GM18505 (cell line): Measurements from ENCODE around the gene MYO18A.

Experiments used
- ATAC-seq: cut with Tn5 transposase; IDR thresholded peaks from one replicate; pipeline ENCODE4 v1.9.1; 2021; ENCODE audit not compliant: unreplicated experiment
- POLR2A ChIP-seq: IDR thresholded peaks from 4 replicates; pipeline ENCODE4 v1.6.1; 2011; ENCODE audit warnings: borderline replicate concordance; ENCODE audit not compliant: insufficient read depth, insufficient read length; ENCODE audit errors: extremely low read depth

Gene MYO18A

DNA sequence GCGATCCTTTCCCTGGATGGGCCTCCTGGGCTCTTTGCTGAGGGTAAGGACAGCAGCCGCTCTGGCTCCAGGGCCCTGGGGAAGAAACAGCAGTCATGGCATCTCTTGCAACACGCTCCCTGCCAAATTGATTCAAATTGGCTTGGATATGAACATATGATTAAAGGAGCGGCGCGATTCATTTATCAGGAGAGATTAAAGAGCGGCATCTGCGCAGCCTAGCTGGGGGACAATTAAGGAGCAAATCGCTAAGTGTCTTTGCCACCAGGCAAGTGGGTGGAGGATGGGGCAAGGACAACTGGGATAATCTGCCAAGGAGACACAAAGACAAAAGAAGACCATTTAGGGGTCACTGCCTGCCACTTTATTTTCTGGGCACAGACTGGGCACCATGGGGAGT, 109.4 kb downstream of the MYO18A start:
- ATAC-seq = no peak
- TF ChIP-seq POLR2A = no peak

DNA sequence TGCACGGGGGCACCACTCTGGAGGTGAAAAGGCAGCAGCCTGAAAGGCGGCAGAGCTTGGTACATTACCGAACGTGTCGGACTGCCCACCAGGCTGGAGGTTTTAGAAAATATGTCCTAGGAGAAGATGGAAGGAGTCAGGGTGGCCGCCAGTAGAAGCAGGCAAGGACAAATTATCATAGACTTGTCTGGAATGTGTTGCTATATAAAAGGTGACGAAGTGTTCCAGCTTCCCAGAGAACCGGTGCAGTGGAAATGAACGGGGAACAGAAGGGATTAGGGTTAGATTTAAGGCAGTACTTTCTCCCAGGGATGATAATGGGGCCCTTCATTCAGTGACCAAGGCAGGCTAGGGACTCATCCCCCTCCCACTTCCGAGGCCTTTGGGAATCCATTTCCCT, 109.9 kb downstream of the MYO18A start:
- no peak for ATAC-seq
- TF ChIP-seq POLR2A = no peak

GRCh38 chr17:29069526-29070041, 110.6 kb downstream of the MYO18A start:
- TF ChIP-seq POLR2A = no peak
- ATAC-seq = no peak

- no peak for ATAC-seq
- TF ChIP-seq POLR2A = no peak
These were observed 111.4 kb downstream of the MYO18A start for GRCh38 chr17:29068818-29069217.

- no peak for TF ChIP-seq POLR2A
- ATAC-seq = no peak
These were observed 113.6 kb downstream of the MYO18A start for GRCh38 chr17:29066606-29067005.

GRCh38 chr17:29066047-29066446, 114.2 kb downstream of the MYO18A start:
- TF ChIP-seq POLR2A = no peak
- ATAC-seq = no peak

DNA sequence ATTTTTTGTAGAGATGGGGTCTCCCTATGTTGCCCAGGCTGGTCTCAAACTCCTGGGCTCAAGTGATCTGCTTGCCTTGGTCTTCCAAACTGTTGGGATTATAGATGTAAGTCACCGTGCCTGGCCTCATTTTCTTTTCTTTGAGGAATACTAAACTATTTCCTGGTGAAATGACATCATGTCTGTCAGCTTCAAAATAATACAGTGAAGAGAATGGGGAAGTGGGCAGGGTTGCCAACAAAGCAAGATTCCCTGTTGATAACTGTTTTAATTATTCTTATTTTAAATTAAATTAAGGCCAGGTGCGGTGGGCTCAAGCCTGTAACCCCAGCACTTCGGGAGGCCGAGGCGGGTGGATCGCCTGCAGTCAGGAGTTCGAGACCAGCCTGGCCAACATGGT, 116.2 kb downstream of the MYO18A start:
- TF ChIP-seq POLR2A = no peak
- ATAC-seq = no peak

GRCh38 chr17:29062215-29062614, 118.0 kb downstream of the MYO18A start:
- no peak for ATAC-seq
- no peak for TF ChIP-seq POLR2A

DNA sequence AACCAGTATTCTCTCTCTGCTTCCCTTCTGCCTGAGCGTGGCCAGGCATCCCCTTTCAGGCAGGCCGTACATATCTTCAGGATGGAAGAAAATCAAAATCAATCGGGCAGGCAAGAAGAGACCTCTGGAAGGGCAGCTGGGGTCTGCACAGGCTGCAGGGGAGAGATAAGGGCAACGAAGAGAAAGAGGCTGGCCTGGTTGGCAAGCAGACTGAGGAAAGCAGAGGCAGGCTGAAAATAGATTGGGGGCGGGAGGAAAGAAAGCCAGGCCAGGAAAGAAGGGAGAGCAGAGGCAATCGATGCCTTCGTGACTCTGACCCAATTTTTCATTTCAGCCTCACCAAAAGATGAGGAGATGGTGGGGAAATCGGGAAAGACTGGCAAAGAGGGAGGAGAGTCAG, 119.2 kb downstream of the MYO18A start:
- TF ChIP-seq POLR2A = no peak
- ATAC-seq = no peak

GRCh38 chr17:29060475-29060874, 119.7 kb downstream of the MYO18A start:
- no peak for TF ChIP-seq POLR2A
- ATAC-seq = no peak

- ATAC-seq = no peak
- TF ChIP-seq POLR2A = no peak
These were observed 120.9 kb downstream of the MYO18A start for GRCh38 chr17:29059281-29059680.

GRCh38 chr17:29058391-29058790, 121.8 kb downstream of the MYO18A start:
- TF ChIP-seq POLR2A = no peak
- ATAC-seq = no peak

GRCh38 chr17:29057361-29057760, 122.8 kb downstream of the MYO18A start:
- ATAC-seq = no peak
- no peak for TF ChIP-seq POLR2A

DNA sequence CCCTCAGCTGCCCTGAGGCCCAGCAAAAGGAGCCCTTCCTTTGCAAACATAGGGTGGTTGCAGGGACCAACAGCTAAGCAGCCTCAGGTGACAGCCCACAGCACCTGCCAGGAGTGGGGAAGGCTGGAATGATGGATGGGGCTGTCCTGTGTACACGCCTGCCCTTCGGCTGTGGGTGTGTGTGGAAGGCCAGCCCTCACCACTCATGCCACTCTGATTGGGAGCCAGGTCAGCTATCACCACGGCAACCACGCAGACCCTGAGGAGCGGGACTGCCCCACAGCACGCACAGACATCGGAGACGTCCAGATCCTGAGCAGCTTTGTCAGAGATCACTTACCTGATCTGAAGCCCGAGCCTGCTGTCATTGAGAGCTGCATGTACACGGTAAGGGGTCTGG, 125.4 kb downstream of the MYO18A start:
- no peak for TF ChIP-seq POLR2A
- ATAC-seq = no peak

DNA sequence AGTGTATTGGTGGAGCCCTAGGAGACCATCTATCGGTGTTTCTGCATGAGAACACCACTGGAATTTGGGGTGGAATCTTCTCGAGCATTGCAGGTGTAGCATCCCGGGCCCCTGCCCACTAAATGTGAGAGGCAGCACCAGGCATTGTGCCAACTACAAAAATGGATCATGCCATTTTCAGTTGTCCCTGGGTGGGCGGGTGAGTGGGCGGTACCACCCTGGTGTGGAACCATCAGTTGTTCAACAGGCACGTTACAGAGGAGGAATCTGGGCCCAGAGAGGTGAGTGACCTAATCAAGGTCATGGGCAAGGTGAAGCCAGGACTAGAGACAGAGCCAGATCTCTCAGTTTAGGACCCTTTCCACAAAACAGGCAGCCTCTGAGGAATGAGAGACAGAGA, 128.5 kb downstream of the MYO18A start:
- no peak for ATAC-seq
- no peak for TF ChIP-seq POLR2A
